GM06990 (cell line): ENCODE results near the gene RAI14.
"Not testable (repeated sequence)": the region's sequence is repeated elsewhere in the genome, so short reads cannot be mapped to it uniquely, and the experiment has no call there.

Experiments
- DNase-seq: peaks from one replicate; pipeline ENCODE4 v3.0.0-alpha.2; 2011; ENCODE audit not compliant: insufficient read length; ENCODE audit errors: extremely low read depth
- H3K27me3 ChIP-seq: replicated peaks from 2 replicates; pipeline ENCODE4 v1.6.0; 2011; ENCODE audit warnings: low read length; ENCODE audit not compliant: control insufficient read depth, insufficient read depth
- H3K36me3 ChIP-seq: 2 replicates; pipeline ENCODE4 v1.5.1; 2011; ENCODE audit warnings: low read length; ENCODE audit not compliant: control insufficient read depth, insufficient read depth
- H3K4me3 ChIP-seq: replicated peaks from 2 replicates; pipeline ENCODE4 v1.5.1; 2011; ENCODE audit warnings: low read depth, mild to moderate bottlenecking, control low read depth, low read length
- CTCF ChIP-seq: IDR thresholded peaks from 2 replicates; pipeline ENCODE4 v1.5.1; 2011; ENCODE audit warnings: low read length, control low read depth, mild to moderate bottlenecking, inconsistent platforms; ENCODE audit not compliant: insufficient read depth, poor library complexity, severe bottlenecking

Gene RAI14

GRCh38 chr5:34775886-34776285 lies 119.8 kb downstream of the RAI14 start:
- no peak for TF ChIP-seq CTCF
- no peak overlapping the region for H3K4me3 ChIP-seq
- DNase-seq = no peak
- H3K27me3 ChIP-seq = no peaks in the 10 kb centered on the region
- no peaks in the 10 kb centered on the region for H3K36me3 ChIP-seq

GRCh38 chr5:34778091-34778850 lies 122.1 kb downstream of the RAI14 start:
- TF ChIP-seq CTCF = no peak
- Histone ChIP-seq H3K27me3 (no peaks in the 10 kb centered on the region), H3K36me3 (no peaks in the 10 kb centered on the region), H3K4me3 (no peak overlapping the region)
- no peak for DNase-seq

- not testable (repeated sequence) for DNase-seq, H3K27me3 ChIP-seq, H3K36me3 ChIP-seq, H3K4me3 ChIP-seq
Measured at GRCh38 chr5:34783892-34784291, 127.8 kb downstream of the RAI14 start.

GRCh38 chr5:34787035-34787434 lies 130.9 kb downstream of the RAI14 start:
- Histone ChIP-seq H3K27me3 (no peaks in the 10 kb centered on the region), H3K36me3 (no peaks in the 10 kb centered on the region), H3K4me3 (no peak overlapping the region)
- no peak for DNase-seq
- TF ChIP-seq CTCF = no peak

GRCh38 chr5:34789021-34789531 lies 132.9 kb downstream of the RAI14 start:
- H3K27me3 ChIP-seq = no peaks in the 10 kb centered on the region
- H3K4me3 ChIP-seq = no peak overlapping the region
- DNase-seq = no peak
- no peak for TF ChIP-seq CTCF
- H3K36me3 ChIP-seq = no peaks in the 10 kb centered on the region

GRCh38 chr5:34789639-34790038 lies 133.5 kb downstream of the RAI14 start:
- no peak for DNase-seq
- no peak for TF ChIP-seq CTCF
- Histone ChIP-seq H3K4me3 (no peak overlapping the region), H3K36me3 (no peaks in the 10 kb centered on the region), H3K27me3 (no peaks in the 10 kb centered on the region)
